ENCODE data around the gene KBTBD6. TPM values are rescaled to one million over a fixed set of nuclear protein-coding genes. Genes with fewer than 3 reads are reported as not detected.
A peak's percentile ranks its signal among the peaks of the same experiment; 100 is the strongest.

Gene KBTBD6
- total RNA-seq, 1 donor = 17.7 TPM

- TF ChIP-seq CTCF (IDR thresholded peaks at IDR 0.05; ENCODE audit: insufficient read depth, low read depth, low read length) = no peak
- DNase-seq (ENCODE audit: low read depth) = no peak
Measured at GRCh38 chr13:41148419-41149283, 16.0 kb upstream of the KBTBD6 start.

GRCh38 chr13:41145136-41145908 is 12.7 kb upstream of the KBTBD6 start:
- no peak for TF ChIP-seq CTCF (IDR thresholded peaks at IDR 0.05; ENCODE audit: insufficient read depth, low read depth, low read length)
- DNase-seq (ENCODE audit: low read depth) = peak; percentile 30
- no peak overlapping the region for H3K4me3 ChIP-seq (ENCODE audit: low read depth, low read length)

More at GRCh38 chr13:41148419-41149283, 16.0 kb upstream of the KBTBD6 start:
- H3K4me3 ChIP-seq (ENCODE audit: low read depth, low read length) = no peak overlapping the region

GRCh38 chr13:41144576-41144975 is 12.0 kb upstream of the KBTBD6 start:
- no peak for TF ChIP-seq CTCF (IDR thresholded peaks at IDR 0.05; ENCODE audit: insufficient read depth, low read depth, low read length)
- no peak for DNase-seq (ENCODE audit: low read depth)
- H3K4me3 ChIP-seq (ENCODE audit: low read depth, low read length) = no peak overlapping the region

GRCh38 chr13:41139296-41139966 is 6.8 kb upstream of the KBTBD6 start:
- no peak overlapping the region for H3K4me3 ChIP-seq (ENCODE audit: low read depth, low read length)
- no peak for TF ChIP-seq CTCF (IDR thresholded peaks at IDR 0.05; ENCODE audit: insufficient read depth, low read depth, low read length)
- peak; percentile 30 for DNase-seq (ENCODE audit: low read depth)

- TF ChIP-seq CTCF (IDR thresholded peaks at IDR 0.05; ENCODE audit: insufficient read depth, low read depth, low read length) = no peak
- DNase-seq (ENCODE audit: low read depth) = peak; percentile 63
- no peak overlapping the region for H3K4me3 ChIP-seq (ENCODE audit: low read depth, low read length)
Measured at GRCh38 chr13:41137951-41138350, 5.3 kb upstream of the KBTBD6 start.

GRCh38 chr13:41137241-41137640 is 4.6 kb upstream of the KBTBD6 start:
- TF ChIP-seq CTCF (IDR thresholded peaks at IDR 0.05; ENCODE audit: insufficient read depth, low read depth, low read length) = no peak
- peak; percentile 25 for DNase-seq (ENCODE audit: low read depth)
- no peak overlapping the region for H3K4me3 ChIP-seq (ENCODE audit: low read depth, low read length)
